HepG2 (cell line): ENCODE measurements around the gene PRCP. TPM values are rescaled to one million over a fixed set of nuclear protein-coding genes. Genes with fewer than 3 reads are reported as not detected.

Experiments
- ARNT2 ChIP-seq: sonication (generic); formaldehyde crosslinking; IDR thresholded peaks from 2 replicates; pipeline ENCODE4 v1.8.0; 2022; ENCODE audit warnings: mild to moderate bottlenecking, low read depth, missing genetic modification reagents, moderate library complexity
- FOXJ3 ChIP-seq: sonication (generic); formaldehyde crosslinking; IDR thresholded peaks from 2 replicates; pipeline ENCODE4 v1.4.0; 2020; ENCODE audit warnings: missing genetic modification reagents, mild to moderate bottlenecking, borderline replicate concordance
- GFI1 ChIP-seq: sonication (generic); formaldehyde crosslinking; IDR thresholded peaks from 2 replicates; pipeline ENCODE4 v1.5.0; 2020; ENCODE audit warnings: missing genetic modification reagents, mild to moderate bottlenecking, borderline replicate concordance
- HNF4A ChIP-seq: sonication (generic); formaldehyde crosslinking; IDR thresholded peaks from 2 replicates; pipeline ENCODE4 v1.4.0; 2020; ENCODE audit warnings: missing genetic modification reagents
- KDM4B ChIP-seq: sonication (generic); formaldehyde crosslinking; IDR thresholded peaks from 2 replicates; pipeline ENCODE4 v1.4.0; 2020; ENCODE audit warnings: missing genetic modification reagents
- KDM5A ChIP-seq: fragments of 200-600 bp; sonication (generic); IDR thresholded peaks from 2 replicates; pipeline ENCODE4 v1.7.0; 2018; ENCODE audit warnings: antibody characterized with exemption, mild to moderate bottlenecking, low read length, borderline replicate concordance
- KLF13 ChIP-seq: sonication (generic); formaldehyde crosslinking; IDR thresholded peaks from 2 replicates; pipeline ENCODE4 v1.4.0; 2020; ENCODE audit warnings: mild to moderate bottlenecking, missing genetic modification reagents
- NCOA5 ChIP-seq: sonication (generic); formaldehyde crosslinking; IDR thresholded peaks from 2 replicates; pipeline ENCODE4 v1.4.0; 2020; ENCODE audit warnings: missing genetic modification reagents
- RXRB ChIP-seq: IDR thresholded peaks from 2 replicates; pipeline ENCODE4 v1.6.1; 2016; ENCODE audit warnings: borderline replicate concordance, missing genetic modification reagents, missing compliant biosample characterization
- SKI ChIP-seq: fragments of 450-650 bp; IDR thresholded peaks from one replicate; pipeline ENCODE4 v1.6.1; 2018; ENCODE audit warnings: mild to moderate bottlenecking; ENCODE audit not compliant: partially characterized antibody
- SOX5 ChIP-seq: IDR thresholded peaks from 2 replicates; pipeline ENCODE4 v1.6.1; 2016; ENCODE audit warnings: borderline replicate concordance
- TBX3 ChIP-seq: fragments of 450-650 bp; IDR thresholded peaks from 2 replicates; pipeline ENCODE4 v1.6.1; 2017; ENCODE audit warnings: antibody characterized with exemption, mild to moderate bottlenecking, inconsistent platforms, borderline replicate concordance
- WIZ ChIP-seq: sonication (generic); formaldehyde crosslinking; IDR thresholded peaks from 2 replicates; pipeline ENCODE4 v1.5.1; 2020; ENCODE audit warnings: mild to moderate bottlenecking, missing genetic modification reagents
- ZKSCAN1 ChIP-seq: fragments of 150-350 bp; IDR thresholded peaks from 2 replicates; pipeline ENCODE4 v1.6.1; 2014; ENCODE audit warnings: low read length
- ZNF12 ChIP-seq: sonication (generic); formaldehyde crosslinking; IDR thresholded peaks from 2 replicates; pipeline ENCODE4 v1.5.0; 2020; ENCODE audit warnings: missing genetic modification reagents
- ZNF232 ChIP-seq: sonication (generic); formaldehyde crosslinking; IDR thresholded peaks from 2 replicates; pipeline ENCODE4 v1.4.0; 2020; ENCODE audit warnings: missing genetic modification reagents, borderline replicate concordance
- ZNF484 ChIP-seq: sonication (generic); formaldehyde crosslinking; IDR thresholded peaks from 2 replicates; pipeline ENCODE4 v1.5.1; 2020; ENCODE audit warnings: mild to moderate bottlenecking, low read depth, missing genetic modification reagents, borderline replicate concordance
- ZNF552 ChIP-seq: sonication (generic); formaldehyde crosslinking; IDR thresholded peaks from 2 replicates; pipeline ENCODE4 v1.9.0; 2022; ENCODE audit warnings: missing genetic modification reagents, mild to moderate bottlenecking, borderline replicate concordance
- ZNF563 ChIP-seq: sonication (generic); formaldehyde crosslinking; IDR thresholded peaks from 2 replicates; pipeline ENCODE4 v1.8.0; 2022; ENCODE audit warnings: mild to moderate bottlenecking, moderate library complexity, missing genetic modification reagents
- ZNF567 ChIP-seq: sonication (generic); formaldehyde crosslinking; IDR thresholded peaks from 2 replicates; pipeline ENCODE4 v1.8.1; 2023; ENCODE audit warnings: mild to moderate bottlenecking, missing genetic modification reagents, borderline replicate concordance
- ZNF644 ChIP-seq: IDR thresholded peaks from 2 replicates; pipeline ENCODE4 v1.6.1; 2016; ENCODE audit warnings: low read depth
- polyA plus RNA-seq, 8 experiments: library from polyadenylated mRNA; depleted of rRNA in 3 of 8; stranded (reverse) in 7 of 8; unstranded in 1 of 8; fragments of >200 nt; fragmentation: Illumina TruSeq in 4 of 8; extraction: Trizol in 4 of 8; gene quantifications; 2 replicates each; pipeline versions ENCODE4 v1.2.1 to v1.2.3, GENCODE V29; 2011 to 2016; ENCODE audit warnings: low read depth in 4 of 8, missing spikeins in 1 of 8, mixed read lengths in 1 of 8; ENCODE audit not compliant: insufficient read depth in 1 of 8
- total RNA-seq, 5 experiments: library from RNA; depleted of rRNA; stranded (reverse); fragments of >200 nt; fragmentation: Illumina TruSeq; extraction: Trizol; gene quantifications; 2 replicates each; pipeline ENCODE4 v1.2.3, GENCODE V29; 2016; ENCODE audit warnings: low read depth in 1 of 5
- TF ChIP-seq, protein P1 (sequence below): sonication (generic); formaldehyde crosslinking; IDR thresholded peaks from 2 replicates; pipeline ENCODE4 v1.4.0; 2020; ENCODE audit warnings: mild to moderate bottlenecking, low read depth, missing genetic modification reagents
- TF ChIP-seq, protein P2 (sequence below): IDR thresholded peaks from 2 replicates; pipeline ENCODE4 v1.6.1; 2012; ENCODE audit warnings: low read length, improper control_type of control experiment
- TF ChIP-seq, protein P3 (sequence below): sonication (generic); formaldehyde crosslinking; IDR thresholded peaks from 2 replicates; pipeline ENCODE4 v1.5.0; 2020; ENCODE audit warnings: mild to moderate bottlenecking, missing genetic modification reagents

The PRCP gene
- total and polyA plus RNA-seq, 2 of the 13 experiments (the other 11 are each of a cell fraction or from before 2014, with no cell fraction given) = 84.2 to 105 TPM

DNA sequence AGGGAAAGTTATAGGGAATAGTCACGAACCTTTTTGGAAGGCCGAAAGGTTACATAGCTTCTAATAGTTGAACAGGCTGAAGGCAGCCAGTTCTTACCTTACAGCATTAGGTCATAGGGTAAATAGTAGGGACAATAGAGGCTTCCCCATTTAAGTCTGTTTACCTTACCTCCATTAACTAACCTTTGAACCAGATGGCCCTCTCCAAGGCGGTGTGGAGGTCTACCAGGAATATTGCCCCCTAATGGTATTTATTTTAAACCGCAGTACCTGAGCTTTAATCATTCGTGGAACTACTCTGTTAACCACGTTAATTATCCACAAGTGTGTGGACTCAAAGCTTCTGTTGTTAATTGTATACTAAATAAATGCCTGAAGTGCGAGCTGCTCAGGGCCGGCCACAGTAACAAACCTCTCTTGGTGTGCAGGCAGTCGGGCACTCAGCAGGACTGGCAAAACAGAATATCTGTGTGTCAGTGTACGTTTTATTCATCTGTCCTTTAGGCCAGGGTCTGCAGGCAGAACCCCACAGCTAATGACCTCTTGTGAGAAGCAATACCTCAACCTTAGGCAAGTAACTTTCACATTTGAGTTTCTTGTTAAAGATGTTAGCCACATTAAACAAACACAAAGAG is 81.7 kb downstream of the PRCP start (continued):
- peak; percentile 61; the same call in 1 of the 2 replicates for TF ChIP-seq FOXJ3
- TF ChIP-seq, protein P1, sequence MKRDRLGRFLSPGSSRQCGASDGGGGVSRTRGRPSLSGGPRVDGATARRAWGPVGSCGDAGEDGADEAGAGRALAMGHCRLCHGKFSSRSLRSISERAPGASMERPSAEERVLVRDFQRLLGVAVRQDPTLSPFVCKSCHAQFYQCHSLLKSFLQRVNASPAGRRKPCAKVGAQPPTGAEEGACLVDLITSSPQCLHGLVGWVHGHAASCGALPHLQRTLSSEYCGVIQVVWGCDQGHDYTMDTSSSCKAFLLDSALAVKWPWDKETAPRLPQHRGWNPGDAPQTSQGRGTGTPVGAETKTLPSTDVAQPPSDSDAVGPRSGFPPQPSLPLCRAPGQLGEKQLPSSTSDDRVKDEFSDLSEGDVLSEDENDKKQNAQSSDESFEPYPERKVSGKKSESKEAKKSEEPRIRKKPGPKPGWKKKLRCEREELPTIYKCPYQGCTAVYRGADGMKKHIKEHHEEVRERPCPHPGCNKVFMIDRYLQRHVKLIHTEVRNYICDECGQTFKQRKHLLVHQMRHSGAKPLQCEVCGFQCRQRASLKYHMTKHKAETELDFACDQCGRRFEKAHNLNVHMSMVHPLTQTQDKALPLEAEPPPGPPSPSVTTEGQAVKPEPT = no peak
- TF ChIP-seq ARNT2 (CRISPR knock-in tag) = no peak
- TF ChIP-seq ZNF644 (CRISPR knock-in tag) = peak; percentile 93
- TF ChIP-seq RXRB (CRISPR knock-in tag) = peak; percentile 61
- no peak for TF ChIP-seq GFI1 (CRISPR knock-in tag)
- TF ChIP-seq, protein P2, sequence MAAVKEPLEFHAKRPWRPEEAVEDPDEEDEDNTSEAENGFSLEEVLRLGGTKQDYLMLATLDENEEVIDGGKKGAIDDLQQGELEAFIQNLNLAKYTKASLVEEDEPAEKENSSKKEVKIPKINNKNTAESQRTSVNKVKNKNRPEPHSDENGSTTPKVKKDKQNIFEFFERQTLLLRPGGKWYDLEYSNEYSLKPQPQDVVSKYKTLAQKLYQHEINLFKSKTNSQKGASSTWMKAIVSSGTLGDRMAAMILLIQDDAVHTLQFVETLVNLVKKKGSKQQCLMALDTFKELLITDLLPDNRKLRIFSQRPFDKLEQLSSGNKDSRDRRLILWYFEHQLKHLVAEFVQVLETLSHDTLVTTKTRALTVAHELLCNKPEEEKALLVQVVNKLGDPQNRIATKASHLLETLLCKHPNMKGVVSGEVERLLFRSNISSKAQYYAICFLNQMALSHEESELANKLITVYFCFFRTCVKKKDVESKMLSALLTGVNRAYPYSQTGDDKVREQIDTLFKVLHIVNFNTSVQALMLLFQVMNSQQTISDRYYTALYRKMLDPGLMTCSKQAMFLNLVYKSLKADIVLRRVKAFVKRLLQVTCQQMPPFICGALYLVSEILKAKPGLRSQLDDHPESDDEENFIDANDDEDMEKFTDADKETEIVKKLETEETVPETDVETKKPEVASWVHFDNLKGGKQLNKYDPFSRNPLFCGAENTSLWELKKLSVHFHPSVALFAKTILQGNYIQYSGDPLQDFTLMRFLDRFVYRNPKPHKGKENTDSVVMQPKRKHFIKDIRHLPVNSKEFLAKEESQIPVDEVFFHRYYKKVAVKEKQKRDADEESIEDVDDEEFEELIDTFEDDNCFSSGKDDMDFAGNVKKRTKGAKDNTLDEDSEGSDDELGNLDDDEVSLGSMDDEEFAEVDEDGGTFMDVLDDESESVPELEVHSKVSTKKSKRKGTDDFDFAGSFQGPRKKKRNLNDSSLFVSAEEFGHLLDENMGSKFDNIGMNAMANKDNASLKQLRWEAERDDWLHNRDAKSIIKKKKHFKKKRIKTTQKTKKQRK = no peak
- TF ChIP-seq ZNF232 = no peak
- peak; percentile 78 for TF ChIP-seq HNF4A
- TF ChIP-seq ZNF563 (CRISPR knock-in tag) = no peak
- TF ChIP-seq, protein P3, sequence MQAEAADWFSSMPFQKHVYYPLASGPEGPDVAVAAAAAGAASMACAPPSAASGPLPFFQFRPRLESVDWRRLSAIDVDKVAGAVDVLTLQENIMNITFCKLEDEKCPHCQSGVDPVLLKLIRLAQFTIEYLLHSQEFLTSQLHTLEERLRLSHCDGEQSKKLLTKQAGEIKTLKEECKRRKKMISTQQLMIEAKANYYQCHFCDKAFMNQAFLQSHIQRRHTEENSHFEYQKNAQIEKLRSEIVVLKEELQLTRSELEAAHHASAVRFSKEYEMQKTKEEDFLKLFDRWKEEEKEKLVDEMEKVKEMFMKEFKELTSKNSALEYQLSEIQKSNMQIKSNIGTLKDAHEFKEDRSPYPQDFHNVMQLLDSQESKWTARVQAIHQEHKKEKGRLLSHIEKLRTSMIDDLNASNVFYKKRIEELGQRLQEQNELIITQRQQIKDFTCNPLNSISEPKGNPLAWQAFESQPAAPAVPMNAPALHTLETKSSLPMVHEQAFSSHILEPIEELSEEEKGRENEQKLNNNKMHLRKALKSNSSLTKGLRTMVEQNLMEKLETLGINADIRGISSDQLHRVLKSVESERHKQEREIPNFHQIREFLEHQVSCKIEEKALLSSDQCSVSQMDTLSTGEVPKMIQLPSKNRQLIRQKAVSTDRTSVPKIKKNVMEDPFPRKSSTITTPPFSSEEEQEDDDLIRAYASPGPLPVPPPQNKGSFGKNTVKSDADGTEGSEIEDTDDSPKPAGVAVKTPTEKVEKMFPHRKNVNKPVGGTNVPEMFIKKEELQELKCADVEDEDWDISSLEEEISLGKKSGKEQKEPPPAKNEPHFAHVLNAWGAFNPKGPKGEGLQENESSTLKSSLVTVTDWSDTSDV = no peak
- TF ChIP-seq WIZ (CRISPR knock-in tag) = no peak
- TF ChIP-seq ZNF567 = no peak
- TF ChIP-seq TBX3 = no peak
- TF ChIP-seq SKI = no peak
- no peak for TF ChIP-seq NCOA5 (CRISPR knock-in tag)
- no peak for TF ChIP-seq KLF13 (CRISPR knock-in tag)
- no peak for TF ChIP-seq KDM4B (CRISPR knock-in tag)
- TF ChIP-seq ZNF12 = no peak
- TF ChIP-seq ZNF484 = no peak
- peak; percentile 95 for TF ChIP-seq SOX5 (CRISPR knock-in tag)
- TF ChIP-seq ZKSCAN1 = no peak
- TF ChIP-seq ZNF552 = no peak; the same call in 1 of the 2 replicates
- no peak for TF ChIP-seq KDM5A
